OCI-LY7 (cell line): ENCODE measurements around the gene ARSK. TPM values are rescaled to one million over a fixed set of nuclear protein-coding genes. Genes with fewer than 3 reads are reported as not detected.

Source experiments
- BruUV-seq: library from RNA; stranded (reverse); fragments of 400-500 nt; replicated peaks from 2 replicates; lab custom pipeline; 2021; lab: Mats Ljungman, UMichigan
- CTCF ChIA-PET: fragments of 300-600 bp; sonication (Branson Sonifier 250); formaldehyde crosslinking; loops from one replicate; lab custom pipeline; 2022; ENCODE audit warnings: antibody characterized with exemption; ENCODE audit not compliant: unreplicated experiment; lab: Charles Lee
- POLR2A ChIA-PET: fragments of 300-600 bp; sonication (Branson Sonifier 250); formaldehyde crosslinking; loops from one replicate; lab custom pipeline; 2022; ENCODE audit warnings: antibody characterized with exemption; lab: Charles Lee
- DNase-seq: peaks from one replicate; pipeline ENCODE4 v3.0.0-alpha.2; 2015; ENCODE audit warnings: low spot score
- H2AFZ ChIP-seq: fragments of 200-600 bp; sonication (generic), shearing (Covaris generic); 2 replicates; pipeline ENCODE4 v1.6.1; 2014; ENCODE audit warnings: mild to moderate bottlenecking, antibody characterized with exemption, low read length, moderate library complexity
- H3K27ac ChIP-seq: fragments of 200-600 bp; sonication (generic); 2 replicates; pipeline ENCODE4 v1.5.1; 2014; ENCODE audit warnings: mixed run types, low read depth, mild to moderate bottlenecking, moderate library complexity, low read length, inconsistent platforms; ENCODE audit not compliant: poor library complexity, severe bottlenecking
- H3K36me3 ChIP-seq: fragments of 200-600 bp; sonication (generic); 2 replicates; pipeline ENCODE4 v1.6.1; 2014; ENCODE audit warnings: mild to moderate bottlenecking, antibody characterized with exemption, low read length, moderate library complexity, mixed read lengths; ENCODE audit not compliant: insufficient read depth
- H3K4me1 ChIP-seq: fragments of 200-600 bp; sonication (generic); 2 replicates; pipeline ENCODE4 v1.5.1; 2014; ENCODE audit warnings: mild to moderate bottlenecking, low read length; ENCODE audit not compliant: insufficient read depth, poor library complexity, severe bottlenecking
- H3K4me2 ChIP-seq: fragments of 200-600 bp; sonication (generic); 2 replicates; pipeline ENCODE4 v1.6.1; 2014; ENCODE audit warnings: mild to moderate bottlenecking, low read length
- H3K4me3 ChIP-seq: fragments of 200-600 bp; sonication (generic); 2 replicates; pipeline ENCODE4 v1.5.1; 2014; ENCODE audit warnings: mild to moderate bottlenecking, low read depth, low read length; ENCODE audit not compliant: poor library complexity, severe bottlenecking
- H3K79me2 ChIP-seq: fragments of 200-600 bp; sonication (generic); 2 replicates; pipeline ENCODE4 v1.6.1; 2016; ENCODE audit warnings: low read depth, mild to moderate bottlenecking, low read length, moderate library complexity, mixed read lengths; ENCODE audit not compliant: insufficient read depth
- H3K9me2 ChIP-seq: fragments of 200-600 bp; sonication (generic); 2 replicates; pipeline ENCODE4 v1.6.1; 2016; ENCODE audit warnings: mild to moderate bottlenecking, low read length, mixed read lengths; ENCODE audit not compliant: insufficient read depth
- H3K9me3 ChIP-seq: fragments of 200-600 bp; sonication (generic); 2 replicates; pipeline ENCODE4 v1.6.1; 2014; ENCODE audit warnings: mild to moderate bottlenecking, mixed run types, low read length, mixed read lengths
- H4K20me1 ChIP-seq: fragments of 200-600 bp; sonication (generic); 2 replicates; pipeline ENCODE4 v1.6.1; 2014; ENCODE audit warnings: mild to moderate bottlenecking, antibody characterized with exemption, low read length, moderate library complexity, mixed read lengths; ENCODE audit not compliant: insufficient read depth
- EZH2phosphoT487 ChIP-seq: fragments of 200-600 bp; sonication (generic); IDR thresholded peaks from 2 replicates; pipeline ENCODE4 v1.6.1; 2018; ENCODE audit warnings: low read depth, borderline replicate concordance, mild to moderate bottlenecking, mixed run types, antibody characterized with exemption, low read length, moderate library complexity, mixed read lengths
- intact Hi-C: fragments of 100-400 bp; cut with micrococcal nuclease; formaldehyde crosslinking; loops from one replicate; pipeline ENCODE4 v1.10.0; 2022; ENCODE audit not compliant: unreplicated experiment
- total RNA-seq, 2 experiments: library from RNA; depleted of rRNA in 1 of 2; stranded (reverse); fragments of >200 nt in 1 of 2; shearing (Covaris generic) in 1 of 2; gene quantifications; 2 replicates each; pipeline ENCODE4 v1.2.3, GENCODE V29; 2014 to 2022
- TF ChIP-seq, protein P1 (sequence below): fragments of 200-600 bp; sonication (generic); conservative IDR thresholded peaks from 2 replicates; pipeline ENCODE4 v1.5.1; 2014; ENCODE audit warnings: mild to moderate bottlenecking, antibody characterized with exemption, low read length, moderate library complexity, mixed read lengths

ARSK gene
- total RNA-seq, 2 experiments from 2014 or later, result 5.2 to 5.9 TPM

DNA sequence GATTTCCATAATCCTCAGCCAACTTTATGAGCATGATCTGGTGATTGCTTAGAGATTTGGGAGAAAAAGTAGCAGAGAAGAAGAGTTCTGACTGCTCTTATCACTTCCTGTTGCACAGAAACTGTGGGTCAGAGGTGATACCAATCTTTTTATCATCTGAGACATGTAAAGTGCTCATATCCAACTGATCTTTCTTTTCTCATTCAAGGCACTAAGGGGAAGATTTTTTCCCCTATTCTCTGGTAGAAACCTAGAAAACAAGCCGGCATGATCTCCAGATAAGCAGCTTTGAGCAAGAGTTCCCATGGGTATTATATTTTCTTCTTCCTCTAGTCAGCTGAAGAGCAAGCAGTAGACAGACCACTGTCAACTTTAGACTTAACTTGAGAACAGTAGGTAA lies 36.0 kb downstream of the ARSK start:
- Histone ChIP-seq H3K9me3 (no peaks in the 10 kb centered on the region), H2AFZ (no peak overlapping the region), H3K4me3 (no peak overlapping the region), H3K79me2 (no peaks in the 10 kb centered on the region), H3K4me1 (peaks cover 3% of the 10 kb centered on the region), H3K27ac (no peak overlapping the region), H3K9me2 (no peaks in the 10 kb centered on the region), H3K36me3 (no peaks in the 10 kb centered on the region), H3K4me2 (no peak overlapping the region), H4K20me1 (no peaks in the 10 kb centered on the region)
- ChIA-PET CTCF (no interaction called here), POLR2A (no interaction called here)
- intact Hi-C loops, result no loop called here
- no peak for DNase-seq
- no peak for TF ChIP-seq EZH2phosphoT487
- TF ChIP-seq, protein P1, sequence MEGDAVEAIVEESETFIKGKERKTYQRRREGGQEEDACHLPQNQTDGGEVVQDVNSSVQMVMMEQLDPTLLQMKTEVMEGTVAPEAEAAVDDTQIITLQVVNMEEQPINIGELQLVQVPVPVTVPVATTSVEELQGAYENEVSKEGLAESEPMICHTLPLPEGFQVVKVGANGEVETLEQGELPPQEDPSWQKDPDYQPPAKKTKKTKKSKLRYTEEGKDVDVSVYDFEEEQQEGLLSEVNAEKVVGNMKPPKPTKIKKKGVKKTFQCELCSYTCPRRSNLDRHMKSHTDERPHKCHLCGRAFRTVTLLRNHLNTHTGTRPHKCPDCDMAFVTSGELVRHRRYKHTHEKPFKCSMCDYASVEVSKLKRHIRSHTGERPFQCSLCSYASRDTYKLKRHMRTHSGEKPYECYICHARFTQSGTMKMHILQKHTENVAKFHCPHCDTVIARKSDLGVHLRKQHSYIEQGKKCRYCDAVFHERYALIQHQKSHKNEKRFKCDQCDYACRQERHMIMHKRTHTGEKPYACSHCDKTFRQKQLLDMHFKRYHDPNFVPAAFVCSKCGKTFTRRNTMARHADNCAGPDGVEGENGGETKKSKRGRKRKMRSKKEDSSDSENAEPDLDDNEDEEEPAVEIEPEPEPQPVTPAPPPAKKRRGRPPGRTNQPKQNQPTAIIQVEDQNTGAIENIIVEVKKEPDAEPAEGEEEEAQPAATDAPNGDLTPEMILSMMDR, result no peak
- BruUV-seq, result no TSS peak

DNA sequence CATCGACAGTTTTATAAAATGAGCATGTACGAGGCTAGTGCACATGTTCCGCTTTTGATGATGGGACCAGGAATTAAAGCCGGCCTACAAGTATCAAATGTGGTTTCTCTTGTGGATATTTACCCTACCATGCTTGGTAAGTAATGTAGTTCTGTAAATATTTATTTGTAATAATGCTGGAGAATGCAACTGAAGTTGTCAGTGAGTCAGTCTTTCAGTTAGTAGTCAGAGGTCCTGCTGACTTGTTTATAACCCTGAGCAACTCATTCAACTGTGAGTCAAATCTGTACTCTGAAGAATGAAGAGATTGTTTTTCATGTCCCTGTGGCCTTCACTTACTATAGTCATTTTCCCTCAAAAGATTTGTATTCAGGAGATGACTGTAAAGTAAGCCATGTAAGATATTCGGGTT lies 36.6 kb downstream of the ARSK start:
- Histone ChIP-seq H3K4me1 (peaks cover 3% of the 10 kb centered on the region), H3K4me3 (no peak overlapping the region), H2AFZ (no peak overlapping the region), H3K27ac (no peak overlapping the region), H4K20me1 (no peaks in the 10 kb centered on the region), H3K9me2 (no peaks in the 10 kb centered on the region), H3K9me3 (no peaks in the 10 kb centered on the region), H3K4me2 (no peak overlapping the region), H3K36me3 (no peaks in the 10 kb centered on the region), H3K79me2 (no peaks in the 10 kb centered on the region)
- POLR2A ChIA-PET, result no interaction called here
- DNase-seq, result no peak
- CTCF ChIA-PET, result no interaction called here
- intact Hi-C loops, result no loop called here
- no TSS peak for BruUV-seq
- TF ChIP-seq EZH2phosphoT487, result no peak
- TF ChIP-seq, protein P1, result no peak

DNA sequence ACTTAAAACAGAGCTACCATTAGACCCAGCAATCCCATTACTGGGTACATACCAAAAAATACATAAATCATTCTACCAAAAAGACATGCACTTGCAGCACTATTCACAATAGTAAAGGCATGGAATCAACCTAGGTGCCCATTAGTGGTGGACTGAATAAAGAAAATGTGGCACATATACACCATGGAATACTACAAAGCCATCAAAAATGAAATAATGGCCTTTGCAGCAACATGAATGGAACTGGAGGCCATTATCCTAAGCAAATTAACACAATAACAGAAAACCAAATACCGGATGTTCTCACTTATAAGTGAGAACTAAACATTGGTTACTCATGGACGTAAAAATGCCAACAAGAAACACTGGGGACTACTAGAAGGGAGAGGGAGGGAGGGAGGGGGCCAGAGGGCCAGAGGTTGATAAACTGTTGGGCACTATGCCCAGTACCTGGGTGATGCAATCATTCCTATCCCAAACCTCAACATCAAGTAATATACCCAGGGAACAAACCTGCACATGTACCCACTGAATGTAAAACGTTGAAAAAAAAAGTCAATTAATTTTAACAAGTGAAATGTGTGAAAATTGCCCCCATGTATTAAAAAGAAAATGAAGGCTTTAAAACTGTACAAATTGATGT lies 40.5 kb downstream of the ARSK start:
- POLR2A ChIA-PET, result interaction anchor here (0.6 kb wide), 1 partner anchor 39 kb away, joined by 3 read pairs; no protein-coding TSS in a partner anchor
- CTCF ChIA-PET, result no interaction called here
- intact Hi-C loops, result no loop called here

More for the DNA sequence above, 40.5 kb downstream of the ARSK start:
- no peaks in the 10 kb centered on the region for H3K79me2 ChIP-seq
- H2AFZ ChIP-seq, result no peak overlapping the region
- H3K4me1 ChIP-seq, result peaks cover 3% of the 10 kb centered on the region
- H3K4me3 ChIP-seq, result no peak overlapping the region
- DNase-seq, result no peak
- no peaks in the 10 kb centered on the region for H4K20me1 ChIP-seq
- BruUV-seq, result no TSS peak
- H3K9me2 ChIP-seq, result no peaks in the 10 kb centered on the region
- no peak overlapping the region for H3K4me2 ChIP-seq
- TF ChIP-seq, protein P1, result no peak
- TF ChIP-seq EZH2phosphoT487, result no peak
- no peaks in the 10 kb centered on the region for H3K9me3 ChIP-seq
- H3K36me3 ChIP-seq, result no peaks in the 10 kb centered on the region
- H3K27ac ChIP-seq, result no peak overlapping the region
